Activated naive CD8-positive, alpha-beta T cell (primary cell): ENCODE results near the gene METTL15.
"Not testable (repeated sequence)": the region's sequence is repeated elsewhere in the genome, so short reads cannot be mapped to it uniquely, and the experiment has no call there.

Experiments
- H3K27ac Mint-ChIP-seq: one replicate; pipeline ENCODE4 v1.8.0; 2021; ENCODE audit warnings: mixed read lengths
- H3K27me3 Mint-ChIP-seq: one replicate; pipeline ENCODE4 v1.8.0; 2021; ENCODE audit warnings: mixed read lengths
- H3K36me3 Mint-ChIP-seq: one replicate; pipeline ENCODE4 v1.8.0; 2021; ENCODE audit warnings: mixed read lengths
- H3K4me1 Mint-ChIP-seq: one replicate; pipeline ENCODE4 v1.8.0; 2021; ENCODE audit warnings: low read depth, mixed read lengths
- H3K4me3 Mint-ChIP-seq: one replicate; pipeline ENCODE4 v1.8.0; 2021; ENCODE audit warnings: mild to moderate bottlenecking, mixed read lengths
- H3K9me3 Mint-ChIP-seq: one replicate; pipeline ENCODE4 v1.8.0; 2021; ENCODE audit warnings: low read depth, mixed read lengths

Gene METTL15

DNA sequence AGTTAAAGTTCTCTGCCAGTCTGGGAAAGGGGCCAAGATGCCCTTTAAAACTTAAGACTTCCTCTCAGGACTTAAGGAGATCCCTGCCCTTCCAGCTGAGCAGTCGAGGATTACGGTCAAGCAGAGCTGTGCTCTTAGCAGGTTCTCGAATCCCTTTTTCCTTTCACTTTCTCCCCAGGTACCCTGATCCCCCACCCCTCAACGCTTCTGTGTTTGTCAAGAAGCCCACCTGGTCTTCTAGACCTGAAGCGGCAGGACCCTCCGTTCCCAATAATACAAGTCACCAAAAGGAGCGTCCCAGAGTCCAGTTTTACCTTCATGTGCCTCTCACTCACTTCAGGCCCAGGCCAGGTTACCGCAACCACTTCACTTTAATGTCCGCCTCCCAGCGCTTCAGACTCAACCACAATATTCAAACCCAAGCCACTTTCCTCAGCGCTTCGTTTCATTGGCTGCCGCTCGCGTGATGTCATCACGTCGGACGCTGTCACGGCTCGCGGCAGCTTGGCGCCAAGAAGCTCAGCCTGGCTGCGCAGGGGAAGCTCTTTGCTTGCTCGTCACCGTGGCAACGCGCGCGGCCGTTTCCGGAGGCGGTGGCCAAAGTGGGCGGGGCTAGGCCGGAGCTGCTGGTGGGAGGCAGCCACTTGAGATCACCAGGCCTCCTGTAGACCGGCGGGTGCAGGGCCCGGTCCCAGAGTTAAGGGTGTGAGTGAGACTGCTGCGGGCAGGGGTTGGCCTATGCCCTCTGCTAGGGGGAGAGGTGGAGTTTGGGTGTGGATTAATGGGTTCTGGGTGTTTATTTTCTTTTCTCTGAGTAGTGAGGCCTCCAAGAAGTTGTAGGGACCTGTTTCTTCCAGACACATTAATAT is at the start of gene METTL15, which contains the start of gene KIF18A:
METTL15 (plus strand) TSS at position 639 of the 869 bp plus-strand sequence. CDS start 4,947 bp downstream, outside the sequence.
KIF18A (minus strand) TSS at position 407 of the 869 bp plus-strand sequence. CDS start 10,209 bp downstream, outside the sequence.
- H3K27me3 Mint-ChIP-seq, result no peaks in the 10 kb centered on the region
- H3K27ac Mint-ChIP-seq, result peak within 1 kb of the TSS; percentile 96
- H3K4me1 Mint-ChIP-seq, result peaks cover 52% of the 10 kb centered on the region
- peak within 1 kb of the TSS; percentile 99 for H3K4me3 Mint-ChIP-seq
- H3K9me3 Mint-ChIP-seq, result no peaks in the 10 kb centered on the region
- H3K36me3 Mint-ChIP-seq, result no peaks in the 10 kb centered on the region

DNA sequence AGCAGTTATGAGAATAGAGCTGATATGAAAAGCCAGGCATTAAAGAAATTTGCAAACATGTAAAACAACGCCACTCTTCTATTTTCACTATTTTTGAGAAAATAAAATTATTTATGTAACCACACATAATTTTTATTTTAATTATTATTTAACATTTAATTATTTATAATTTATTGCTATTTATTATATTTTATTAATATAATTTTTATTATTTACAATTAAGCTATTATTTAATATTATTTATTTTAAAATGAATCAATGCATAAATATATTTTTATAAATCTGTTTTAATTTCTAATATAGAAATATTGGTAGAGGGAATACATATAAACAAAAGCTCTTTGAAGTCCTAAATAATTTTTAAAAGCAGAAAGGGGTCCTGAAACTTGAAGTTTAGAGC is 36.9 kb upstream of the METTL15 start:
- Mint-ChIP-seq H3K36me3 (peaks cover 2% of the 10 kb centered on the region), H3K4me1 (no peaks in the 10 kb centered on the region), H3K4me3 (no peak overlapping the region), H3K9me3 (no peaks in the 10 kb centered on the region), H3K27me3 (no peaks in the 10 kb centered on the region), H3K27ac (no peak overlapping the region)

GRCh38 chr11:28072321-28072720 is 35.9 kb upstream of the METTL15 start:
- Mint-ChIP-seq H3K36me3 (peaks cover 2% of the 10 kb centered on the region), H3K27me3 (no peaks in the 10 kb centered on the region), H3K27ac (no peak overlapping the region), H3K4me3 (no peak overlapping the region), H3K4me1 (no peaks in the 10 kb centered on the region), H3K9me3 (no peaks in the 10 kb centered on the region)

- Mint-ChIP-seq H3K27me3 (no peaks in the 10 kb centered on the region), H3K9me3 (no peaks in the 10 kb centered on the region), H3K36me3 (peaks cover 4% of the 10 kb centered on the region), H3K4me3 (no peak overlapping the region), H3K27ac (no peak overlapping the region), H3K4me1 (no peaks in the 10 kb centered on the region)
Measured at GRCh38 chr11:28077521-28077920, 30.7 kb upstream of the METTL15 start.

GRCh38 chr11:28083118-28083517 is 25.1 kb upstream of the METTL15 start:
- H3K4me3 Mint-ChIP-seq, result no peak overlapping the region
- no peaks in the 10 kb centered on the region for H3K9me3 Mint-ChIP-seq
- H3K27me3 Mint-ChIP-seq, result no peaks in the 10 kb centered on the region
- no peaks in the 10 kb centered on the region for H3K4me1 Mint-ChIP-seq
- H3K36me3 Mint-ChIP-seq, result peaks cover 2% of the 10 kb centered on the region
- H3K27ac Mint-ChIP-seq, result no peak overlapping the region

GRCh38 chr11:28086569-28086968 is 21.6 kb upstream of the METTL15 start:
- Mint-ChIP-seq H3K36me3 (peaks cover 5% of the 10 kb centered on the region), H3K9me3 (no peaks in the 10 kb centered on the region), H3K4me3 (no peak overlapping the region), H3K27ac (no peak overlapping the region), H3K4me1 (no peaks in the 10 kb centered on the region), H3K27me3 (no peaks in the 10 kb centered on the region)

DNA sequence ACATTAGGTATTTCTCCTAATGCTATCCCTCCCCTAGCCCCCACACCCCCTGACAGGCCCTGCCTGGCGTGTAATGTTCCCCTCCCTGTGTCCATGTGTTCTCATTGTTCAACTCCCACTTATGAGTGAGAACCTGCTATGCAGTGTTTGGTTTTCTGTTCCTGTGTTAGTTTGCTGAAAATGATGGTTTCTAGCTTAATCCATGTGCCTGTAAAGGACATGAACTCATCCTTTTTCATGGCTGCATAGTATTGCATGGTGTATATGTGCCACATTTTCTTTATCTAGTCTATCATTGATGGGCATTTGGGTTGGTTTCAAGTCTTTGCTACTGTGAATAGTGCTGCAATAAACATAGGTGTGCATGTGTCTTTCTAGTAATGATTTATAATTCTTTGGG is 21.0 kb upstream of the METTL15 start:
- not testable (repeated sequence) for H3K27ac Mint-ChIP-seq, H3K36me3 Mint-ChIP-seq, H3K4me3 Mint-ChIP-seq

GRCh38 chr11:28087693-28088092 is 20.5 kb upstream of the METTL15 start:
- not testable (repeated sequence) for H3K9me3 Mint-ChIP-seq, H3K4me3 Mint-ChIP-seq, H3K36me3 Mint-ChIP-seq, H3K27me3 Mint-ChIP-seq, H3K27ac Mint-ChIP-seq, H3K4me1 Mint-ChIP-seq

More for the DNA sequence above, 21.0 kb upstream of the METTL15 start:
- not testable (repeated sequence) for H3K9me3 Mint-ChIP-seq, H3K27me3 Mint-ChIP-seq, H3K4me1 Mint-ChIP-seq

GRCh38 chr11:28089378-28089777 is 18.8 kb upstream of the METTL15 start:
- Mint-ChIP-seq H3K27me3 (no peaks in the 10 kb centered on the region), H3K4me3 (no peak overlapping the region), H3K27ac (no peak overlapping the region), H3K9me3 (no peaks in the 10 kb centered on the region), H3K4me1 (no peaks in the 10 kb centered on the region), H3K36me3 (peaks cover 3% of the 10 kb centered on the region)

GRCh38 chr11:28090052-28090749 is 18.0 kb upstream of the METTL15 start:
- no peaks in the 10 kb centered on the region for H3K27me3 Mint-ChIP-seq
- no peak overlapping the region for H3K4me3 Mint-ChIP-seq
- H3K36me3 Mint-ChIP-seq, result peaks cover 3% of the 10 kb centered on the region
- H3K27ac Mint-ChIP-seq, result no peak overlapping the region
- H3K9me3 Mint-ChIP-seq, result no peaks in the 10 kb centered on the region
- no peaks in the 10 kb centered on the region for H3K4me1 Mint-ChIP-seq

DNA sequence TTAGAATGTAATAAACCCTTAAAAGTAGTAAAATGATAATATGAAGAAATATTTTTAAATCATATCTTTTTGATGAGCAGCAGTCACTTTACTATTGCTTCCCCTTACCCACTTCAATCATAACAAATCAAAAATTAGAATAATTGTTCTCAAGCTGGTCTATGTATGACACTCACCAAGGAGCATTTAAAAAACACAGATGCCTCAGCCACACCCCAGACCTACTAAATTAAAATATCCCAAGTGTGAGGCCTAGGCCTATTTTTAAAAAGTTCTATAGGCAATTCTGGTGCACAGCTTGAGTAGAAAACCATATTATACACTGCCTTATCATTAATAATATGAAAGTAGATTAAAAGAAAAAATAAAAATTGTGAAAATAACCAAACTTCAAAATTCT is 15.4 kb upstream of the METTL15 start:
- Mint-ChIP-seq H3K27ac (no peak overlapping the region), H3K4me1 (no peaks in the 10 kb centered on the region), H3K36me3 (peaks cover 8% of the 10 kb centered on the region), H3K9me3 (no peaks in the 10 kb centered on the region), H3K4me3 (no peak overlapping the region), H3K27me3 (no peaks in the 10 kb centered on the region)

DNA sequence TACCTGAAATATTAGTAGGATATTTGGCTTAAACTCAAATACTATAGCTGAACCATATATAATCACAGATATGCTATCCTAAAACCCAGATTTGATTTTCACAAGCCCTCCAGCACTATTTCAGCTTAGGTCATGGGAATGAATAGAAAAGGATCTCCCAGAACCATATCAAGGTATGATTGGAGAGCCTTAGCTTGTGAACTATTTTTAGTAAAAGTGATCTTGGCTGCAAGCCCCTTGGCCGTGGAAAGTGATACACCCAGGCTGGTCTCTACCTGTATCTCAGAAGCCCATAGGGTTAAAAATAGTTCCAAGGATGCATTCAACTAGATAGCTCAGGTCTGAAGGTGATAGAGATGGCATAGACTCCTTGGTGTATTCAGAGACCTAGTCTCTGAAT is 9.9 kb upstream of the METTL15 start:
- H3K4me1 Mint-ChIP-seq, result no peaks in the 10 kb centered on the region
- H3K9me3 Mint-ChIP-seq, result no peaks in the 10 kb centered on the region
- no peaks in the 10 kb centered on the region for H3K27me3 Mint-ChIP-seq
- no peak overlapping the region for H3K4me3 Mint-ChIP-seq
- H3K27ac Mint-ChIP-seq, result no peak overlapping the region
- peaks cover 6% of the 10 kb centered on the region for H3K36me3 Mint-ChIP-seq

GRCh38 chr11:28099715-28100114 is 8.5 kb upstream of the METTL15 start:
- H3K9me3 Mint-ChIP-seq, result no peaks in the 10 kb centered on the region

DNA sequence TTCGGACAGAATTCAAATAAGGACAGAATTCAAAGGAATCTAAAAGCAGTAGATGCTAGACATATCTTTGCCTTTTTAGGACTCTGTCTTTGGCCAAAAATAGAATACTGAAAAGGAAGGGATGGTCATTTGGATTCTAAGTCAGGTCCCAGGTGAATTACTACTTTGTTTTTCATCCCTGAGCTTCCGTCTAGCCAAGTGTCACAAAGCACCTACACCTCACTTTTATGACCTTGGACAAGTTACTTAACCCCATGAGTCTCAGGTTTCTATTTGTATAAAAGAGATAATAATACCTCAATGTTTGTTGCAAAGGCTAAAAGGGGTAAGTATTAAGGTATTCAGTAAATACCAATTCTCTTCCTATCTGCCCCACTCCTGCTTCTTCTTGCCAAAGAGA is 7.5 kb upstream of the METTL15 start:
- H3K4me3 Mint-ChIP-seq, result no peak overlapping the region
- no peaks in the 10 kb centered on the region for H3K4me1 Mint-ChIP-seq
- no peaks in the 10 kb centered on the region for H3K9me3 Mint-ChIP-seq
- no peaks in the 10 kb centered on the region for H3K27me3 Mint-ChIP-seq
- H3K27ac Mint-ChIP-seq, result no peak overlapping the region
- peaks cover 3% of the 10 kb centered on the region for H3K36me3 Mint-ChIP-seq

More at GRCh38 chr11:28099715-28100114, 8.5 kb upstream of the METTL15 start:
- H3K4me1 Mint-ChIP-seq, result no peaks in the 10 kb centered on the region
- no peak overlapping the region for H3K27ac Mint-ChIP-seq
- peaks cover 6% of the 10 kb centered on the region for H3K36me3 Mint-ChIP-seq
- no peaks in the 10 kb centered on the region for H3K27me3 Mint-ChIP-seq
- H3K4me3 Mint-ChIP-seq, result no peak overlapping the region

DNA sequence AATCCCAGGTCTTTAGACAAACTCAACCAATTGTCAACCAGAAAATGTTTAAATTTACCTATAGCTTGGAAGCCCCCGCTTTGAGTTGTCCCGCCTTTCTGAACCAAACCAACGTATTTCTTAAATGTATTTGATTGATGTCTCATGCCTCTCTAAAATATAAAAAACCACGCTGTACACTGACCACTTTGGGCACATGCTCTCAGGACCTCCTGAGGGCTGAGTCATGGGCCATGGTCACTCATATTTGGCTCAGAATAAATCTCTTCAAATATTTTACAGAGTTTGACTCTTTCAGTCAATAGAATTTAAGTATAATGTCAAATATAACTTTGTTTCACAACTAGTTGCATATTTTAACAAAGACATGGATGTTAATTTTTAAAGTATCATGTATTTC is 5.9 kb upstream of the METTL15 start:
- H3K4me1 Mint-ChIP-seq, H3K9me3 Mint-ChIP-seq, H3K4me3 Mint-ChIP-seq, H3K36me3 Mint-ChIP-seq, H3K27ac Mint-ChIP-seq, H3K27me3 Mint-ChIP-seq: not testable (repeated sequence)
